Suprapubic skin (tissue), 4 donors: ENCODE measurements around the gene ICAM4. TPM values are rescaled to one million over a fixed set of nuclear protein-coding genes. Genes with fewer than 3 reads are reported as not detected.
"Not testable (repeated sequence)": the region's sequence is repeated elsewhere in the genome, so short reads cannot be mapped to it uniquely, and the experiment has no call there.

ENCODE experiments used
- DNase-seq, 2 donors: peaks; one replicate each; pipeline ENCODE4 v3.0.0-alpha.2; 2019; ENCODE audit warnings: low spot score in 2 of 2
- H3K27ac ChIP-seq: fragments of 200-600 bp; sonication (generic); one replicate; pipeline ENCODE4 v1.5.1; 2019
- H3K27me3 ChIP-seq: fragments of 200-600 bp; sonication (generic); one replicate; pipeline ENCODE4 v1.5.1; 2019
- H3K36me3 ChIP-seq: fragments of 200-600 bp; sonication (generic); one replicate; pipeline ENCODE4 v1.5.1; 2019
- H3K4me1 ChIP-seq: fragments of 200-600 bp; sonication (generic); one replicate; pipeline ENCODE4 v1.5.1; 2019
- H3K4me3 ChIP-seq: fragments of 200-600 bp; sonication (generic); one replicate; pipeline ENCODE4 v1.5.1; 2019; ENCODE audit warnings: mild to moderate bottlenecking
- H3K9me3 ChIP-seq: fragments of 200-600 bp; sonication (generic); one replicate; pipeline ENCODE4 v1.5.1; 2019
- CTCF ChIP-seq, 2 donors: fragments of 200-600 bp in 1 of 2; fragments of 450-650 bp in 1 of 2; sonication (generic) in 1 of 2; IDR thresholded peaks; one replicate each; pipeline ENCODE4 v1.5.1; 2016 to 2019; ENCODE audit warnings: antibody characterized with exemption in 2 of 2, mild to moderate bottlenecking in 1 of 2, moderate library complexity in 1 of 2
- EP300 ChIP-seq: sonication (generic); formaldehyde crosslinking; IDR thresholded peaks from one replicate; pipeline ENCODE4 v1.6.1; 2017; ENCODE audit warnings: antibody characterized with exemption
- POLR2A ChIP-seq, 2 donors: fragments of 450-650 bp; IDR thresholded peaks; one replicate each; pipeline ENCODE4 v1.6.1; 2017; ENCODE audit warnings: antibody characterized with exemption in 2 of 2, mild to moderate bottlenecking in 2 of 2, moderate library complexity in 2 of 2
- POLR2AphosphoS5 ChIP-seq, 3 donors: sonication (generic); formaldehyde crosslinking; IDR thresholded peaks; one replicate each; pipeline ENCODE4 v1.6.1; 2017; ENCODE audit warnings: antibody characterized with exemption in 3 of 3
- WGBS: methylation state at CpG from one replicate; pipeline ENCODE4 v1.1.5; 2018; 5-methylcytosine and 5-hydroxymethylcytosine counted together
- total RNA-seq, 4 donors: library from RNA; depleted of rRNA; stranded (reverse); fragments of >200 nt; gene quantifications; one replicate each; pipeline ENCODE4 v1.1.0, GENCODE V29; 2016

The ICAM4 gene
- not detected for total RNA-seq

- TF ChIP-seq CTCF (IDR thresholded peaks at IDR 0.05) (no peak), EP300 (no peak), POLR2AphosphoS5 (IDR thresholded peaks at IDR 0.05) (no peak), POLR2A (IDR thresholded peaks at IDR 0.05) (no peak)
- peak in 1 of 2 donors; percentile 72 for DNase-seq
- peaks cover 28% of the 10 kb centered on the region for H3K36me3 ChIP-seq
- peaks cover 53% of the 10 kb centered on the region for H3K4me1 ChIP-seq
- H3K4me3 ChIP-seq, result no peak within 1 kb of the TSS
- 19% methylated on average over 28 of the region's 59 CpGs for WGBS
- H3K9me3 ChIP-seq, result no peaks in the 10 kb centered on the region
- H3K27ac ChIP-seq, result no peak within 1 kb of the TSS
- peaks cover 51% of the 10 kb centered on the region for H3K27me3 ChIP-seq
Measured at GRCh38 chr19:10286803-10287737, at the start of gene ICAM4. Gene ICAM4, plus strand, starts transcription at chr19:10286955. Its CDS starts 58 bp downstream, at chr19:10287013.

GRCh38 chr19:10237702-10238101 is 49.1 kb upstream of the ICAM4 start:
- 78% methylated on average over 5 of the region's 6 CpGs for WGBS
- no peaks in the 10 kb centered on the region for H3K27me3 ChIP-seq
- H3K27ac ChIP-seq, result peak overlapping the region; percentile 30
- no peaks in the 10 kb centered on the region for H3K9me3 ChIP-seq
- no peak overlapping the region for H3K4me3 ChIP-seq
- DNase-seq, result no peak
- peaks cover 8% of the 10 kb centered on the region for H3K4me1 ChIP-seq
- H3K36me3 ChIP-seq, result no peaks in the 10 kb centered on the region
- TF ChIP-seq CTCF (IDR thresholded peaks at IDR 0.05) (no peak), POLR2AphosphoS5 (IDR thresholded peaks at IDR 0.05) (no peak), EP300 (no peak), POLR2A (IDR thresholded peaks at IDR 0.05) (no peak)

- TF ChIP-seq CTCF (IDR thresholded peaks at IDR 0.05), result no peak
- no peak for TF ChIP-seq POLR2AphosphoS5 (IDR thresholded peaks at IDR 0.05)
- no peak for TF ChIP-seq EP300
- TF ChIP-seq POLR2A (IDR thresholded peaks at IDR 0.05), result no peak
- Histone ChIP-seq H3K4me3 (no peak overlapping the region), H3K27ac (peak overlapping the region; percentile 30), H3K4me1 (peaks cover 8% of the 10 kb centered on the region), H3K27me3 (no peaks in the 10 kb centered on the region), H3K36me3 (no peaks in the 10 kb centered on the region), H3K9me3 (no peaks in the 10 kb centered on the region)
- peak; percentile 80 to 86 for DNase-seq
- WGBS, result 71% methylated on average over 7 of the region's 12 CpGs
Measured at GRCh38 chr19:10238172-10238783, 48.5 kb upstream of the ICAM4 start.

- not testable (repeated sequence) for H3K9me3 ChIP-seq, H3K36me3 ChIP-seq, H3K4me1 ChIP-seq, H3K4me3 ChIP-seq, H3K27me3 ChIP-seq, DNase-seq, H3K27ac ChIP-seq
- WGBS, result 94% methylated on average over 11 of the region's 11 CpGs
Measured at GRCh38 chr19:10241826-10242449, 44.8 kb upstream of the ICAM4 start.

GRCh38 chr19:10243606-10244005 is 43.1 kb upstream of the ICAM4 start:
- Histone ChIP-seq H3K36me3 (no peaks in the 10 kb centered on the region), H3K27ac (no peak overlapping the region), H3K27me3 (no peaks in the 10 kb centered on the region), H3K9me3 (no peaks in the 10 kb centered on the region), H3K4me3 (no peak overlapping the region), H3K4me1 (no peaks in the 10 kb centered on the region)
- WGBS, result 90% methylated on average over 7 of the region's 7 CpGs
- DNase-seq, result no peak
- TF ChIP-seq POLR2AphosphoS5 (IDR thresholded peaks at IDR 0.05) (no peak), EP300 (no peak), POLR2A (IDR thresholded peaks at IDR 0.05) (no peak), CTCF (IDR thresholded peaks at IDR 0.05) (no peak)
